ENCODE measurements around the gene RTN4RL1. TPM values are rescaled to one million over a fixed set of nuclear protein-coding genes. Genes with fewer than 3 reads are reported as not detected.

Gene RTN4RL1
- total RNA-seq, 1 donor from 2014 or later: 50.3 TPM

DNA sequence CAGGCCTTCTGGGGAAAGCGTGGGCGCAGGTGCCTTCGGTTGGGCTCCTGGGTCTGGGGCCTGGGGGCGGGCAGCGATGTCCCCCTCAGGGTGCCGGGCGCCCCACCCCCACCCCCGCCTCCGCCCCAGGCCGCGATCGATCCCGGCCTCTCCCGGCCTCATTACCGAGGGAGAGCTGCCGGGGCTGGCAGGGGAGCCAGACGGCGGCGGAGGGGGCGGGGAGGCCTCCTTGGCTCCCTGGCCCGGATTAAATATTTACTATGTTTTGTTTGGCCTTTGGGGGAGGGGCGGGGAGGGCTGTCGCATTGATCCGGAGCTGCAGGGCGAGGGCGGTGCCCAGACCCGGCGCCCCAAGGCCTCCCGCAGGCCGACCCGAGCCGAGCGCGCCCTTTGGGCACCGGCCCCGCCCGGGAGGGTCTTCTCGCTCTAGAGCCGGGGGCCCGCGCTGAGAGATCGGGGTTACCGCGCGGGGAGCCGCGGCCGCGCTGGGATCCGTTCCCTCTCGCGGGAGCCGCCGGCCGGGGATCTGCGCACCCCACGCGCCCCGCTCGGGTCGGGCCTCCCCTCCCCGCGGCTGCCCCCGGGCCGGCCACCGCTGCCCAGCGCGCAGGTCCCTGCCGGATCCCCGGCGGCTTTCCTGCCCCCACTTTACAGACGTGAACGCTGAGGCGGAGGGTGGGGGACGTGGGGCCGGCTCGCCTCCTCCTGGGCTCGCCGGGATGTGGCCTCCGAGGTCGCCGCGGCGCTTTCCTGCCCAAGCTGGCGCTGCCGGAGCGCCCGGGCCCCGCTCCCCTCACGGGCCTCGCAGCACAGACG, 27.0 kb downstream of the RTN4RL1 start:
- peaks cover 45% of the 10 kb centered on the region for H3K4me1 Mint-ChIP-seq (ENCODE audit: low read depth, unreplicated experiment)
- no peak overlapping the region for H3K27ac Mint-ChIP-seq (ENCODE audit: unreplicated experiment)
- peaks cover 26% of the 10 kb centered on the region for H3K9me3 Mint-ChIP-seq (ENCODE audit: unreplicated experiment)
- no peaks in the 10 kb centered on the region for H3K36me3 Mint-ChIP-seq (ENCODE audit: unreplicated experiment)
- peaks cover 30% of the 10 kb centered on the region for H3K27me3 Mint-ChIP-seq (ENCODE audit: unreplicated experiment)
- DNase-seq: peak; percentile 93
- no peak overlapping the region for H3K4me3 Mint-ChIP-seq (ENCODE audit: unreplicated experiment)
- TF ChIP-seq CTCF (IDR thresholded peaks at IDR 0.05; ENCODE audit: partially characterized antibody, unreplicated experiment): no peak

GRCh38 chr17:1997289-1997926, 27.7 kb downstream of the RTN4RL1 start:
- TF ChIP-seq CTCF (IDR thresholded peaks at IDR 0.05; ENCODE audit: partially characterized antibody, unreplicated experiment): no peak
- no peak for DNase-seq
- H3K27me3 Mint-ChIP-seq (ENCODE audit: unreplicated experiment): peaks cover 28% of the 10 kb centered on the region
- H3K27ac Mint-ChIP-seq (ENCODE audit: unreplicated experiment): peak overlapping the region; percentile 89
- H3K9me3 Mint-ChIP-seq (ENCODE audit: unreplicated experiment): peaks cover 23% of the 10 kb centered on the region
- H3K36me3 Mint-ChIP-seq (ENCODE audit: unreplicated experiment): no peaks in the 10 kb centered on the region
- peak overlapping the region; percentile 81 for H3K4me3 Mint-ChIP-seq (ENCODE audit: unreplicated experiment)
- peaks cover 40% of the 10 kb centered on the region for H3K4me1 Mint-ChIP-seq (ENCODE audit: low read depth, unreplicated experiment)

GRCh38 chr17:1996800-1997288, 28.3 kb downstream of the RTN4RL1 start:
- Mint-ChIP-seq H3K27me3 (ENCODE audit: unreplicated experiment) (peaks cover 28% of the 10 kb centered on the region), H3K27ac (ENCODE audit: unreplicated experiment) (peak overlapping the region; percentile 89), H3K4me1 (ENCODE audit: low read depth, unreplicated experiment) (peaks cover 40% of the 10 kb centered on the region), H3K4me3 (ENCODE audit: unreplicated experiment) (peak overlapping the region; percentile 81), H3K36me3 (ENCODE audit: unreplicated experiment) (no peaks in the 10 kb centered on the region), H3K9me3 (ENCODE audit: unreplicated experiment) (peaks cover 23% of the 10 kb centered on the region)
- no peak for TF ChIP-seq CTCF (IDR thresholded peaks at IDR 0.05; ENCODE audit: partially characterized antibody, unreplicated experiment)
- no peak for DNase-seq

- Mint-ChIP-seq H3K27me3 (ENCODE audit: unreplicated experiment) (peaks cover 26% of the 10 kb centered on the region), H3K4me3 (ENCODE audit: unreplicated experiment) (peak overlapping the region; percentile 81), H3K27ac (ENCODE audit: unreplicated experiment) (peak overlapping the region; percentile 62), H3K36me3 (ENCODE audit: unreplicated experiment) (no peaks in the 10 kb centered on the region), H3K9me3 (ENCODE audit: unreplicated experiment) (peaks cover 24% of the 10 kb centered on the region), H3K4me1 (ENCODE audit: low read depth, unreplicated experiment) (peaks cover 46% of the 10 kb centered on the region)
- TF ChIP-seq CTCF (IDR thresholded peaks at IDR 0.05; ENCODE audit: partially characterized antibody, unreplicated experiment): no peak
- no peak for DNase-seq
Observed at GRCh38 chr17:1995907-1996799, 29.0 kb downstream of the RTN4RL1 start.

Data from glutamatergic neuron (in vitro differentiated cells).